ENCODE results near the gene CUBN.

CUBN gene

GRCh38 chr10:17113346-17113745 lies 16.3 kb downstream of the CUBN start:
- H3K4me3 ChIP-seq (ENCODE audit: low read depth, low read length), result no peak overlapping the region
- DNase-seq (ENCODE audit: low read depth), result no peak
- TF ChIP-seq, protein P1, sequence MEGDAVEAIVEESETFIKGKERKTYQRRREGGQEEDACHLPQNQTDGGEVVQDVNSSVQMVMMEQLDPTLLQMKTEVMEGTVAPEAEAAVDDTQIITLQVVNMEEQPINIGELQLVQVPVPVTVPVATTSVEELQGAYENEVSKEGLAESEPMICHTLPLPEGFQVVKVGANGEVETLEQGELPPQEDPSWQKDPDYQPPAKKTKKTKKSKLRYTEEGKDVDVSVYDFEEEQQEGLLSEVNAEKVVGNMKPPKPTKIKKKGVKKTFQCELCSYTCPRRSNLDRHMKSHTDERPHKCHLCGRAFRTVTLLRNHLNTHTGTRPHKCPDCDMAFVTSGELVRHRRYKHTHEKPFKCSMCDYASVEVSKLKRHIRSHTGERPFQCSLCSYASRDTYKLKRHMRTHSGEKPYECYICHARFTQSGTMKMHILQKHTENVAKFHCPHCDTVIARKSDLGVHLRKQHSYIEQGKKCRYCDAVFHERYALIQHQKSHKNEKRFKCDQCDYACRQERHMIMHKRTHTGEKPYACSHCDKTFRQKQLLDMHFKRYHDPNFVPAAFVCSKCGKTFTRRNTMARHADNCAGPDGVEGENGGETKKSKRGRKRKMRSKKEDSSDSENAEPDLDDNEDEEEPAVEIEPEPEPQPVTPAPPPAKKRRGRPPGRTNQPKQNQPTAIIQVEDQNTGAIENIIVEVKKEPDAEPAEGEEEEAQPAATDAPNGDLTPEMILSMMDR (IDR thresholded peaks at IDR 0.05; ENCODE audit: insufficient read depth, low read depth, low read length, missing control alignments), result no peak

DNA sequence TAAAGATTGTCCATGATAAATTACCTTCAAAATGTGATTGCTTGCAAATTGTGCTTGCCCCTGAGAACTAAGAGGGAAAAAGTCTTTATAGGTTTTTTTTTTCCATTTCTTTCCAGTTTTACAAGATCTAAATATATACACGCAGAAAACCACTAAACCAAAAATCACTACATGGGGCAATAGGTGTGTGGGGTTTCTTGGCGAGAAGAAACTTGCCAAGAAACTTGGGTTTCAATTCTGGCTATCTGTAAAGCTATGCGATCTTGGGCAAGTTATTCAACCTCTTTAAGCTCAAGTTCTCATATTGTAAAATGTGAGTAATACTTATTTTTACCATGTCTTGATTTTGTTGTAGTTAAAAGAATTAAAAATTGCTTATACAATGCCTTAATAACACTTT lies 17.0 kb downstream of the CUBN start:
- TF ChIP-seq, protein P1 (IDR thresholded peaks at IDR 0.05; ENCODE audit: insufficient read depth, low read depth, low read length, missing control alignments), result no peak
- DNase-seq (ENCODE audit: low read depth), result no peak
- no peak overlapping the region for H3K4me3 ChIP-seq (ENCODE audit: low read depth, low read length)

DNA sequence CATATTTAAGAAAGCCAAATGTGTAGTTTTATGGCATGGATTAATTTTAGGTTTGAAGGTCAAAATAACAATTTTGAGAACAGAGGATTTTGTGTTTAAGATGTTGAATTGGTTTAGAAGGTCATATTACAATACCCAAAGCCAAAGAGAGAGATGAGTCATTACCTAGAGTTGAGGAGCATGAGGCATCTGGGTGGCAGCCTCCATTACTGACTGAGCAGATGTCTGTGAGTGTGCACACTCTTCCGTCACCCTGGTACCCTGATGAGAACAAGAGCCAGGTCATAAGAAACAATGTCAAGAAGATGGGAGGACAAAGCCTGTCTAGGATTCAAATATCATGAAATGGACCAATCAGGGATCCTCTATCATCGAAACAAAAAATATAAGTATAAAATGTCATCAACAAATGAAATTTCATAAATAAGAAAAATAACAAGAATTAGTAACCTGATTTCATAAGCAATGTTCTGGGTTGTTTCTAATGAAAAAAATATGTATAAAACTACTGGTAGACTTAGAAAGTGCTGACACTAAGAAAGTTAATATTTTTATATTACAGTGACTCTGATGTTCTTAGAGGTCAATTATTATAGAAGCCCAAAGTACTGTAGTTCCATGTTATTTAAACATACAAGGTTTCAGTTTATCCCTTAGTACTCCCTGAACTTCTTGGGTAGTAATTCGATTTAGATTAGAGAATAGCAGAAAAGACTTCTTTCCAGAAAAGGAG lies 20.0 kb downstream of the CUBN start:
- no peak overlapping the region for H3K4me3 ChIP-seq (ENCODE audit: low read depth, low read length)
- no peak for DNase-seq (ENCODE audit: low read depth)
- TF ChIP-seq, protein P1 (IDR thresholded peaks at IDR 0.05; ENCODE audit: insufficient read depth, low read depth, low read length, missing control alignments), result no peak

GRCh38 chr10:17109046-17109445 lies 20.6 kb downstream of the CUBN start:
- no peak overlapping the region for H3K4me3 ChIP-seq (ENCODE audit: low read depth, low read length)
- TF ChIP-seq, protein P1 (IDR thresholded peaks at IDR 0.05; ENCODE audit: insufficient read depth, low read depth, low read length, missing control alignments), result no peak
- no peak for DNase-seq (ENCODE audit: low read depth)

- TF ChIP-seq, protein P1 (IDR thresholded peaks at IDR 0.05; ENCODE audit: insufficient read depth, low read depth, low read length, missing control alignments), result no peak
- DNase-seq (ENCODE audit: low read depth), result no peak
- no peak overlapping the region for H3K4me3 ChIP-seq (ENCODE audit: low read depth, low read length)
These were observed 22.6 kb downstream of the CUBN start for GRCh38 chr10:17106991-17107390.

DNA sequence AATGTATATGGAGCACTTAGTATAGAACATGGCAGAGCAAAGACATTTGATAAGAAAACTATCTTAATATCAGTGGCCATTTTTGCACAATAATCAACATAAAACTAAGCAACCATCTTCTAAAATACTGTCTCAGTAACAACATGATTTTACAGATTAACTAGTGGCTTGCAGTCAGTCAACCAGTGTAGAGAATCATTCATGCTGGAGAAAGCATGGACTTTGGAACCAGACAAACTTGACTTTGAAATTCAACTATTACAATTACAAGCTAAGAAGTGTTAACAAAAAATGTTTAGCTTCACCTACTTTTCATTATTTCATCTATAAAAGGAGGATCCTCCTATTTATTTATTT lies 27.7 kb downstream of the CUBN start:
- no peak for DNase-seq (ENCODE audit: low read depth)
- TF ChIP-seq, protein P1 (IDR thresholded peaks at IDR 0.05; ENCODE audit: insufficient read depth, low read depth, low read length, missing control alignments), result no peak
- H3K4me3 ChIP-seq (ENCODE audit: low read depth, low read length), result no peak overlapping the region
